OCI-LY3 (cell line): Measurements from ENCODE around the gene ANP32E.

Experiments used
- CTCF ChIP-seq: fragments of 200-600, 300-600 bp; sonication (generic); IDR thresholded peaks from 2 replicates; pipeline ENCODE4 v1.5.1; 2014; ENCODE audit warnings: antibody characterized with exemption, low read length, low read depth
- EZH2phosphoT487 ChIP-seq: fragments of 200-600 bp; shearing (Covaris generic); IDR thresholded peaks from 2 replicates; pipeline ENCODE4 v1.6.1; 2018; ENCODE audit warnings: antibody characterized with exemption, mixed run types, low read depth

- no peak for TF ChIP-seq CTCF
- TF ChIP-seq EZH2phosphoT487, result no peak
Observed at GRCh38 chr1:150256554-150257341, 20.8 kb upstream of the ANP32E start.
